ENCODE data around the gene ZNF8.
"Not testable (repeated sequence)": the region's sequence is repeated elsewhere in the genome, so short reads cannot be mapped to it uniquely, and the experiment has no call there.

The ZNF8 gene

GRCh38 chr19:58278541-58279041 is at the start of gene ZNF8:
TSS of gene ZNF8 (plus strand) at chr19:58278955. CDS start at chr19:58279082, 127 bp downstream.
- peak; percentile 96 to 99 for DNase-seq

GRCh38 chr19:58229255-58229639 is 49.5 kb upstream of the ZNF8 start:
- no peak for DNase-seq

GRCh38 chr19:58237324-58237723 is 41.4 kb upstream of the ZNF8 start:
- no peak for DNase-seq

DNA sequence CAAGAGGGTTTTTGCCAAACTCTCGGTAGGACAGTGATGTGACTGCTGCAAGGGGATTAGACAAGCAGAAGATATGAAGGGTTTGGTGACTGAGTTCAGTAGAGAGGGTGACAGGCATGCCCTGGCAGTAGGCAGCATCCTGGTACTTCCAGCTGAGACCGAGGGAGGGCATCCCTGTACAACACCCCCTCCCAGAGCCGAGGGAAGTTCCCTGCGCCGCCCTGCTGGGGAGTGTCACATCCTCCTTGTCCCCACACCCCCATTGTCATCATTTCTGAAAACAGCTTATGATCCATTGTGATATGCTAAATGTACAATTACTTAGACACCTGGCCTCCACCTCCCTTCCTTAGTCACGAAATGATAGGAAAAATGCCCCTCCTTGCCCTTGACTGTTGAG is 35.4 kb upstream of the ZNF8 start:
- no peak for DNase-seq

GRCh38 chr19:58248886-58249285 is 29.9 kb upstream of the ZNF8 start:
- no peak for DNase-seq

- no peak for DNase-seq
These were observed 26.6 kb upstream of the ZNF8 start for GRCh38 chr19:58252102-58252685.

- DNase-seq = not testable (repeated sequence)
These were observed 20.5 kb upstream of the ZNF8 start for GRCh38 chr19:58258259-58258658.

DNA sequence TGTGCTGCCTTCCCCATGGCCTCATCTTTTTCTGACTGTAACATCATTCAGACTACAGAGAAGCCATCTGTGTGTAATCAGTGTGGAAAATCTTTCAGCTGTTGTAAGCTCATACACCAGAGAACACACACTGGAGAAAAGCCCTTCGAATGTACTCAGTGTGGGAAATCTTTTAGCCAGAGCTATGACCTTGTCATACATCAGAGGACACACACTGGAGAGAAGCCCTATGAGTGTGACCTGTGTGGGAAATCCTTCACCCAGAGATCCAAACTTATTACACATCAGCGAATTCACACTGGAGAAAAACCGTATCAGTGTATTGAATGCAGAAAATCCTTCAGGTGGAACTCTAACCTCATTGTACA is 17.2 kb upstream of the ZNF8 start:
- DNase-seq = no peak

- DNase-seq = no peak
These were observed 16.5 kb upstream of the ZNF8 start for GRCh38 chr19:58261968-58262921.

DNA sequence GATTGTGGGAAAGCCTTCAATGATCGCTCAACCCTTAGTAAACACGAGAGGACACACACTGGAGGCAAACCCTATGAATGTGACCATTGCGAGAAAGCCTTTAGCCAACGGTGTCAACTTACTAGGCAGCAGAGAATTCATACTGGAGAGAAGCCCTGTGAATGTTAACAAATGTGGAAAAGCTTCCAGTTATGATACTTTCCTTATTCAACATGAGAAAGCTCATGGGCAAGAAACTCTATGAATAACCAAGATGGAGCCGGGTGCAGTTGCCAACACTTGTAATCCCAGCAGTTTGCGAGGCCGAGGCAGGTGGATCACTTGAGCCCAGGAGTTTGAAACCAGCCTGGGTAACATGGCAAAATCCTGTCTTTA is 15.8 kb upstream of the ZNF8 start:
- DNase-seq = no peak

- no peak for DNase-seq
These were observed 13.7 kb upstream of the ZNF8 start for GRCh38 chr19:58265100-58265499.

- DNase-seq = no peak
These were observed 10.4 kb upstream of the ZNF8 start for GRCh38 chr19:58268344-58268743.

GRCh38 chr19:58274771-58275201 is 4.0 kb upstream of the ZNF8 start:
- no peak for DNase-seq

DNA sequence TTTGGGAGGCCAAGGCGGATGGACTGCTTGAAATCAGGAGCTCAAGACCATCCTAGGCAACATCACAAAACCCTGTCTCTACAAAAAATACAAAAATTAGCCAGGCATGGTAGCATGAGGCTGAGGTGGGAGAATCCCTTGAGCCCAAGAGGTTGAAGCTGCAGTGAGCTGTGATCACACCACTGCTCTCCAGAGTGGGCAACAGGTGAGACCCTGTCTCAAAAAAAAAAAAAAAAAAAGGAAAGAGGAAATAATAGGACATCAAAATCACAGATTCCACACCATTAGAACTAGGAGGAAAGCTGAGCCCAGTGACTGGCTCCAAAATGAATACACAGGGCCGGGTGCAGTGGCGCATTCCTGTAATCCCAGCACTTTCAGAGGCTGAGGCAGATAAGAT is 3.2 kb upstream of the ZNF8 start:
- DNase-seq = no peak

GRCh38 chr19:58277197-58277596 is 1.6 kb upstream of the ZNF8 start:
- DNase-seq = no peak

GRCh38 chr19:58277748-58278540 is 811 bp upstream of the ZNF8 start:
- no peak for DNase-seq

GRCh38 chr19:58279042-58279924 is 528 bp downstream of the ZNF8 start:
- DNase-seq = peak; percentile 35 to 51

DNA sequence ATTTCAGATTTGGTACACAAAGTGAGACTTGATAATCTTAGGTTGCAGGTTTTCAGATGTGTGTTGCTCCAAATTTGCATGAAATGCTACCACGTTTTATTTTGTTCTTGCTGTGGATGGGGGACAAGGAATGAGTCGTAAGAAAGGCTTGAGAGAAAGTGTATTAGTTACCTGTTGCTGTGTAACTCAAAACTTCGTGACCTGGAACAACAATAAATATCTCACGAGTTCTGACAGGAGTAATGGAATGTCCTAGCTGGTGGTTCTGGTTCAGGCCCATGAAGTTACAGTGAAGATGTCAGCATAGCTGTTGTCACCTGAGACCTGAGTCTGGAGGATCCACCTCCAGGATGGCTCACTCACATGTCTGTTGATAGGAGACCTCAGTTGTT is 1.2 kb downstream of the ZNF8 start:
- no peak for DNase-seq

DNA sequence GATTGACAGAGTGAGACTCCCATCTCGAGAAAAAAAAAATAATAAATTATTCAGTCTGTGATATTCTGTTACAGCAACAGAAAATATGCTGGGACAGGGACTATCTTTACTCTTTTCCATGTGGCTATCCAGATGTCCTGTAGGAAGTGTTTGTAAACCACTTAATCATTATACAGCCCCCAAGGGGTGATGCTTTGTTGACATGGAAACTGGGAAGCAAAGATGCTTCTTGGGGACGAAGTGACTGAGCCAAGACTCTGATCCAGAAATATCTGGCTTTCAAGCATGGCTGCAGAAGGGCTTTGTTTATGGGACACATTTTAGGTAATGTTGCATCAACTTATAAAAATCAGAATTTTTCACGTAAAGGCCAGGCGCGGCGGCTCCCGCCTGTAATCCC is 5.4 kb downstream of the ZNF8 start:
- DNase-seq = no peak

DNA sequence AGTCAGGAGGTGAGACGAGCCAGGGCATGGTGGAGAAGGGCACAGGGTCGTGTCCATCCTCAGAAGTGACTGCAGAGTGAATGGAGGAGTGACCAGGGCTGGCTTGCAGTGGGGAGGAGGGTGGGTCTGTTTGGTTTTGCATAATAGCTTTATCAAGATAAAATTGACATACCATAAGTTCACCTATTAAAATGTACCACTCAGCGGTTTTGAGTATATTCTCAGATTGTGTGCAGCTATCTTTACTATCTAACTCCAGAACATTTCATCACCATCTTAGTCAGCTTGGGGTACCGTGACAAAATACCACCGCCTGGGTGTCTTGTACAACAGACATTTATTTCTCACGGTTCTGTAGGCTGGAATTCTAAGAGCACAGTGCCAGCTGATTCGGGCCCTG is 13.2 kb downstream of the ZNF8 start:
- DNase-seq = no peak

DNA sequence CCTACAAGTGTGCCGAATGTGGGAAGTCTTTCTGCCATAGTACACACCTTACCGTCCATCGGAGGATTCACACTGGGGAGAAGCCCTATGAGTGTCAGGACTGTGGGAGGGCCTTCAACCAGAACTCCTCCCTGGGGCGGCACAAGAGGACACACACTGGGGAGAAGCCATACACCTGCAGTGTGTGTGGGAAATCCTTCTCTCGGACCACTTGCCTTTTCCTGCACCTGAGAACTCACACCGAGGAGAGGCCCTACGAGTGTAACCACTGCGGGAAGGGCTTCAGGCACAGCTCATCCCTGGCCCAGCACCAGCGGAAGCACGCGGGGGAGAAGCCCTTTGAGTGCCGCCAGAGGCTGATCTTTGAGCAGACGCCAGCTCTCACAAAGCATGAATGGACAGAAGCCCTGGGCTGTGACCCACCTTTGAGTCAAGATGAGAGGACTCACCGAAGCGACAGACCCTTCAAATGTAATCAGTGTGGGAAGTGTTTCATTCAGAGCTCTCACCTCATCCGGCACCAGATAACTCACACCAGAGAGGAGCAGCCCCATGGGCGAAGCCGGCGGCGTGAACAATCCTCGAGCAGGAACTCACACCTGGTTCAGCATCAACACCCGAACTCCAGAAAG is 16.1 kb downstream of the ZNF8 start:
- DNase-seq = no peak

DNA sequence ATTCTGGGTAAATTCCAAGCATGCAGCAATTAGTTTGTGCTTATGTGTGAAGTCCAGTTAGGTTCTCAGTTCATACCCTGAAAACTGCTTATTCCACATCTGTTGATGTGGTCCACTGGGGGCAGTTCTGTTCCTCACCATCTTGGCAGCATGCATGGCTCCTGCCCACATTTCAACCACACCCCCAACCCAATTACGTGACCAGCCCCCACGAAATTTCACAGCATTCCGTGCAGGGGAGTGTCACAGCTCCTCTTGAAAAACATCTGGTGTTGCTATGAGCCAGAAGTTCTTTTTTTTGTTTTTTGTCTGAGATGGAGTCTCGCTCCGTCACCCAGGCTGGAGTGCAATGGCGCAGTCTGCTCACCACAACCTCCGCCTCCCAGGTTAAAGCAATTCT is 17.3 kb downstream of the ZNF8 start:
- DNase-seq = no peak
